Measurements from ENCODE around the gene WDR86.

The WDR86 gene

GRCh38 chr7:151425670-151426440, 16.0 kb upstream of the WDR86 start:
- no peak overlapping the region for H3K27ac ChIP-seq
- H3K4me2 ChIP-seq (ENCODE audit: low read length): no peak overlapping the region
- H3K4me3 ChIP-seq (ENCODE audit: low read depth, low read length): no peak overlapping the region
- no peak overlapping the region for H3K9ac ChIP-seq
- H3K79me2 ChIP-seq: no peaks in the 10 kb centered on the region
- H2AFZ ChIP-seq: no peak overlapping the region
- peaks cover 14% of the 10 kb centered on the region for H3K4me1 ChIP-seq
- no peaks in the 10 kb centered on the region for H3K27me3 ChIP-seq (ENCODE audit: control insufficient read depth, insufficient read depth, low read length)
- H3K36me3 ChIP-seq (ENCODE audit: control insufficient read depth, insufficient read depth, low read length): no peaks in the 10 kb centered on the region
- no peaks in the 10 kb centered on the region for H3K9me3 ChIP-seq (ENCODE audit: control insufficient read depth, low read length)
- TF ChIP-seq, protein P1, sequence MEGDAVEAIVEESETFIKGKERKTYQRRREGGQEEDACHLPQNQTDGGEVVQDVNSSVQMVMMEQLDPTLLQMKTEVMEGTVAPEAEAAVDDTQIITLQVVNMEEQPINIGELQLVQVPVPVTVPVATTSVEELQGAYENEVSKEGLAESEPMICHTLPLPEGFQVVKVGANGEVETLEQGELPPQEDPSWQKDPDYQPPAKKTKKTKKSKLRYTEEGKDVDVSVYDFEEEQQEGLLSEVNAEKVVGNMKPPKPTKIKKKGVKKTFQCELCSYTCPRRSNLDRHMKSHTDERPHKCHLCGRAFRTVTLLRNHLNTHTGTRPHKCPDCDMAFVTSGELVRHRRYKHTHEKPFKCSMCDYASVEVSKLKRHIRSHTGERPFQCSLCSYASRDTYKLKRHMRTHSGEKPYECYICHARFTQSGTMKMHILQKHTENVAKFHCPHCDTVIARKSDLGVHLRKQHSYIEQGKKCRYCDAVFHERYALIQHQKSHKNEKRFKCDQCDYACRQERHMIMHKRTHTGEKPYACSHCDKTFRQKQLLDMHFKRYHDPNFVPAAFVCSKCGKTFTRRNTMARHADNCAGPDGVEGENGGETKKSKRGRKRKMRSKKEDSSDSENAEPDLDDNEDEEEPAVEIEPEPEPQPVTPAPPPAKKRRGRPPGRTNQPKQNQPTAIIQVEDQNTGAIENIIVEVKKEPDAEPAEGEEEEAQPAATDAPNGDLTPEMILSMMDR (IDR thresholded peaks at IDR 0.05): no peak

DNA sequence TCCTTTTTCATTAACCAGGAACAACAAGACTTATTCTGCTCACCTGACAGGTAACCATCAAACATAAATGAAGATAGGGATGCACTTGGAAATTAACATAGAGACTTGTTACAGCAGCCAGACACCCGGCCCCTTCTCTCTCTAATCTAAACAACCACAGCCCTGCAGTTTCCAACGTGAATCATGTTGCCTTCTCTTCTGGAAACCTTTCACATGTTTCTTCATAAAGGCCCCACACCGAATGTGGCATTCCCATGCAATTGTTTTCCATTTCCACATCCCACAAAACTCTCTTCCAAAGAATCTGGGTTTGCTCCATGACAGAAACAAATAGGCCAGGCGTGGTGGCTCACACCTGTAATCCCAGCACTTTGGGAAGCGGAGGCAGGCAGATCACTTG, 15.0 kb upstream of the WDR86 start:
- no peak overlapping the region for H3K27ac ChIP-seq
- TF ChIP-seq, protein P1 (IDR thresholded peaks at IDR 0.05): no peak
- no peak overlapping the region for H3K4me2 ChIP-seq (ENCODE audit: low read length)
- H3K27me3 ChIP-seq (ENCODE audit: control insufficient read depth, insufficient read depth, low read length): no peaks in the 10 kb centered on the region
- H2AFZ ChIP-seq: no peak overlapping the region
- H3K4me3 ChIP-seq (ENCODE audit: low read depth, low read length): no peak overlapping the region
- no peak overlapping the region for H3K9ac ChIP-seq
- no peaks in the 10 kb centered on the region for H3K9me3 ChIP-seq (ENCODE audit: control insufficient read depth, low read length)
- H3K79me2 ChIP-seq: no peaks in the 10 kb centered on the region
- H3K36me3 ChIP-seq (ENCODE audit: control insufficient read depth, insufficient read depth, low read length): no peaks in the 10 kb centered on the region
- H3K4me1 ChIP-seq: peaks cover 11% of the 10 kb centered on the region

DNA sequence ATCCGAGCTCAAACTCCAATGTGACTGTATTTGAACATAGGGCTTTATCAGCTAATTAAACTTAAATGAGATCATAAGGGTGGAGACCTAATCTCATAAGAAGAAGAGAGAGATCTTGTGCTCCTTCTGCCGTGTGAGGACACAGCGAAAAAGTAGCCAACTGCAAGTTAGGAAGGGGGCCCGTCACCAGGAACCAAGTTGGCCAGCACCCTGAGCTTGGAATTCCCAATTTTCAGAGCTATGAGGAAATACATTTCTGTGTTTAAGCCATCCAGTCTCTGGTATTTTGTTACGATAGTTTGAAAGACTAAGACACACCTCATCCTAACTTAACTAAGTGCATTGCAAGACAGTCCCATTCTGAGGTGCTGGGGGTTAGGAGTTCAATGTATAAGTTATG, 14.1 kb upstream of the WDR86 start:
- H3K27me3 ChIP-seq (ENCODE audit: control insufficient read depth, insufficient read depth, low read length): no peaks in the 10 kb centered on the region
- H3K4me3 ChIP-seq (ENCODE audit: low read depth, low read length): no peak overlapping the region
- no peak overlapping the region for H2AFZ ChIP-seq
- H3K4me1 ChIP-seq: peaks cover 3% of the 10 kb centered on the region
- no peak overlapping the region for H3K27ac ChIP-seq
- H3K36me3 ChIP-seq (ENCODE audit: control insufficient read depth, insufficient read depth, low read length): no peaks in the 10 kb centered on the region
- no peaks in the 10 kb centered on the region for H3K9me3 ChIP-seq (ENCODE audit: control insufficient read depth, low read length)
- H3K79me2 ChIP-seq: no peaks in the 10 kb centered on the region
- no peak overlapping the region for H3K9ac ChIP-seq
- TF ChIP-seq, protein P1 (IDR thresholded peaks at IDR 0.05): no peak
- H3K4me2 ChIP-seq (ENCODE audit: low read length): no peak overlapping the region

- Histone ChIP-seq H3K27me3 (ENCODE audit: control insufficient read depth, insufficient read depth, low read length) (no peaks in the 10 kb centered on the region), H3K9ac (no peak overlapping the region), H3K9me3 (ENCODE audit: control insufficient read depth, low read length) (no peaks in the 10 kb centered on the region), H3K4me2 (ENCODE audit: low read length) (no peak overlapping the region), H3K4me3 (ENCODE audit: low read depth, low read length) (no peak overlapping the region), H2AFZ (no peak overlapping the region), H3K36me3 (ENCODE audit: control insufficient read depth, insufficient read depth, low read length) (no peaks in the 10 kb centered on the region), H3K79me2 (no peaks in the 10 kb centered on the region), H3K27ac (no peak overlapping the region), H3K4me1 (no peaks in the 10 kb centered on the region)
- TF ChIP-seq, protein P1 (IDR thresholded peaks at IDR 0.05): no peak
Observed at GRCh38 chr7:151423226-151423625, 13.4 kb upstream of the WDR86 start.

DNA sequence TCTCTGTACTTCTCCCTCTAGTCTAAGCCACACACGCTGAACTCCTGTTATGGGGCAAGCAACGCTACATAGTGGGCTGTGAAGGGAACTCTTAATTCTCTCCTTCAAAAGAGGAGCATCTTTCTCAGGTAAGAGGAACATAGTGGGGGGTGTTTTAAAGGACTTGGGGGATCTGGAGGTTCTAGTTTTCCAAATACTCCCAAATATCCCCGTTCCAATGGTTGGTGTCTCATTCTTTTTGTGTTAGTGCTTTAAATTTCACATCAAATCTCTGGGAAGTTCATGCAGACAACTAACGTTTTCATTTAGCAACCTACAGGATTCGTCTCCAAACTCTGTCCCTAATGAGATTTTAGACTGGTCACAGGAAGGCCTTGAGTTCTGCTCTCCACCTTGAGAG, 12.4 kb upstream of the WDR86 start:
- TF ChIP-seq, protein P1 (IDR thresholded peaks at IDR 0.05): no peak
- Histone ChIP-seq H3K9me3 (ENCODE audit: control insufficient read depth, low read length) (no peaks in the 10 kb centered on the region), H3K36me3 (ENCODE audit: control insufficient read depth, insufficient read depth, low read length) (no peaks in the 10 kb centered on the region), H3K27me3 (ENCODE audit: control insufficient read depth, insufficient read depth, low read length) (no peaks in the 10 kb centered on the region), H3K79me2 (no peaks in the 10 kb centered on the region), H3K4me1 (no peaks in the 10 kb centered on the region), H2AFZ (no peak overlapping the region), H3K4me3 (ENCODE audit: low read depth, low read length) (no peak overlapping the region), H3K4me2 (ENCODE audit: low read length) (no peak overlapping the region), H3K9ac (no peak overlapping the region), H3K27ac (no peak overlapping the region)

Measured in parathyroid adenoma (tissue), 2 donors.